Tongue (tissue), 2 donors: ENCODE measurements around the gene MAB21L4. TPM values are rescaled to one million over a fixed set of nuclear protein-coding genes. Genes with fewer than 3 reads are reported as not detected.

ENCODE experiments used
- DNase-seq: peaks from one replicate; pipeline ENCODE4 v3.0.0-alpha.2; 2015
- total RNA-seq: library from RNA; depleted of rRNA; stranded (reverse); fragments of >200 nt; gene quantifications from one replicate; pipeline ENCODE4 v1.2.3, GENCODE V29; 2014

MAB21L4 gene
- total RNA-seq, 1 donor from 2014 or later = 23.0 TPM

GRCh38 chr2:240876475-240877251 is 19.3 kb downstream of the MAB21L4 start:
- no peak for DNase-seq

GRCh38 chr2:240876035-240876474 is 19.9 kb downstream of the MAB21L4 start:
- no peak for DNase-seq

DNA sequence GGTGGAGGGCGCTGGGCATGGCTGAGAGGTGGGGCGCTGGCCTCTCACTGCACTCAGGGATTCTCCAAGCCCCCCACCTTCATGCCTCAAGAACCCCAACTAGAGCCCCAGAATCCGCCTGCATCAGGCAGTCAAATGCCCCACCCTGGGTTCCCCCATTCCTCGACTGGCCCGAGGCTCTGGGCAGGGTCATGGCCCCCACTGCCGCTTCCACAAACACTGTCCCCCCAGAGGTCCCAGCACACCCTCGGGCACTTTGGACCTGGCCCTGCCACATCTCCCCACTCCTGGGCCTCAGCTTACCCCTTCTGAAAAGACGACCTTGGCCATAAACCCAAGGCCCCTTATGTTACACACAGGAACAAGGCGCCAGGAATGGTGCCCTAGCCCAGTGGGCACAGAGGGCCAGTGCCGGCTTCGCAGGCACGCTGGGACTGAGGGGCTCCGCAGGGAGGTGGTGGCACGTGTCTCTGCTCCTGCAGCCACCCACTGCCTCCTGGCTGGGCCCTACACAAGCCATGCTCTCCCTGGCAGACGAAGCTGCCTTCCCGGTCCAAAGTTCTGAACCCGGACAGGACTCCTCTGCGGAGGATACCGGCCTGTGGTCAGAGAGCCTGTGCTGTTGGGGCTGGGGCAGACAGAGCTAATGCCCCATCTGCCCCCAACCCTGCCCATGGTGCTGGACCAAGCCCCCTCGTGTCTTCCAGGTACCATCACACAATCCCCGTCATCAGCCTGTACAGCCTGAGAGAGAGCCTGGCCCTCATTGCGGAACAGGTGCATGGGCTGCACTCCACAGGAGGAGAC is 20.5 kb downstream of the MAB21L4 start:
- no peak for DNase-seq

DNA sequence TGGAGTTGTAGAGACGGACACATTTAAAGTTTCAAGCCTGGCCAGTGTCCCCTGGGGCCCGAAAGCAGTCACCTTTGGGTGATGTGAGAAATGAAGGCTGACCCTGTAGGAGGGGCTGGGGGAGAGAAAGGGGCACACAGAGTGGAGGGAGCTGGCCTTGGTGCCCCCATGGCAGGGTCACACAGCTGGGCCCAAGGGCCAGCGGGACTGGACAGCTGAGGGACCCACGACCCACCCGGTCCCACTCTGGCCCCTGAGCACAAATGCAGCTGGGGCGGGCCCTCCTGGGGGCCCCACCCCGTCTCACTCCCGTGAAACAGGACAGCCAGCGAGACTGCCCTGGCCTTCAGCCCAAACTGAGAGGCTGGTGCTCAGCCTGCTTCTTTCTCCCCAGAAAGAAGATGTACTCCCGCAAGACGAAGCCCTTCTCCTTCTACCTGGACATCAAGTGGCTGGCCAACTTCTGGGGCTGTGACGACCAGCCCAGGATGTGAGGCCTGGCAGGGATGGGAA is 21.2 kb downstream of the MAB21L4 start:
- no peak for DNase-seq

DNA sequence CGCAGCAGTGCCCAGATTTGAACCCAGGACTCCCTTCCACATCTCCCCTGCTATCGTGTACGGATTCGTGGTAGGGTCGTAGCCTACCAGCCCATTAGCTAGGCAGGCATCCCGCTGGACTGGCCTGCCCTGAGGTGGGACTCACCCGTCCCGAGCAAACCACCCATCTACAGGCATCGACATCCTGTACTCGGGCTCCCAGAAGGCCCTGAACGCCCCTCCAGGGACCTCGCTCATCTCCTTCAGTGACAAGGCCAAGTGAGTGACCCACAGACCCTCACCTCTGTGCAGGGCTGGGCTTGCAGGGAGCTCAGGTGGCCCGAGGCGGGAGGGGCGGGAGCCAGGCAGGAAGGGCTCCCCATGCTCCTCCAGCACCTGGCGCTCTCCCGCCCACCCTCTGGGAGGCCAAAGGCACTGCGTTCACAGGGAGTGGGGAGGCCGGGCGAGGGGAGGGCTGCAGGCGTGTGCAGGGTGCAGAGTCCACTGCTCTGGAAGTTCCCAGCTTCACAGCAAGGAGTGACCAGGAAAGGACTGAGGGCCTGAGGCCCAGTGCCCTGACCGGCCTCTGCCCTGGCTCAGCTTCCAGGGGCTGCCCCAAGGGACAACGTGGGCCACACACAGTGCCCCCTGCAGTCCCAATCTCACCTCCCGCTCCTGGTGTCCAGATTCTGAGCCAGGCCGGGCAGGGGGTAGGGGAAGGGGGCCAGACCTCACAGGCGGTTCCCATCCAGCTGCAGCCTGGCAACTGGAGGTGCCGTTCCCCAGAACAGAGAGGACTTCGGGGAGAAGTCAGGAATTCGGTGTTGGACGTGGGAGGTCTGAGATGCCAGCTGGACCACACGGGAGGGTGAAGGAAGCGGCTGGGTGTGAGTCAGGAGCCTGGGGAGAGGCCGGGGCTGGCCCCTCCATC is 21.9 kb downstream of the MAB21L4 start:
- DNase-seq = no peak

GRCh38 chr2:240873098-240873788 is 22.7 kb downstream of the MAB21L4 start:
- DNase-seq = no peak

- DNase-seq = no peak
These were observed 23.4 kb downstream of the MAB21L4 start for GRCh38 chr2:240872317-240873097.

GRCh38 chr2:240871071-240871958 is 24.6 kb downstream of the MAB21L4 start:
- DNase-seq = no peak

GRCh38 chr2:240869956-240870875 is 25.7 kb downstream of the MAB21L4 start:
- DNase-seq = no peak

DNA sequence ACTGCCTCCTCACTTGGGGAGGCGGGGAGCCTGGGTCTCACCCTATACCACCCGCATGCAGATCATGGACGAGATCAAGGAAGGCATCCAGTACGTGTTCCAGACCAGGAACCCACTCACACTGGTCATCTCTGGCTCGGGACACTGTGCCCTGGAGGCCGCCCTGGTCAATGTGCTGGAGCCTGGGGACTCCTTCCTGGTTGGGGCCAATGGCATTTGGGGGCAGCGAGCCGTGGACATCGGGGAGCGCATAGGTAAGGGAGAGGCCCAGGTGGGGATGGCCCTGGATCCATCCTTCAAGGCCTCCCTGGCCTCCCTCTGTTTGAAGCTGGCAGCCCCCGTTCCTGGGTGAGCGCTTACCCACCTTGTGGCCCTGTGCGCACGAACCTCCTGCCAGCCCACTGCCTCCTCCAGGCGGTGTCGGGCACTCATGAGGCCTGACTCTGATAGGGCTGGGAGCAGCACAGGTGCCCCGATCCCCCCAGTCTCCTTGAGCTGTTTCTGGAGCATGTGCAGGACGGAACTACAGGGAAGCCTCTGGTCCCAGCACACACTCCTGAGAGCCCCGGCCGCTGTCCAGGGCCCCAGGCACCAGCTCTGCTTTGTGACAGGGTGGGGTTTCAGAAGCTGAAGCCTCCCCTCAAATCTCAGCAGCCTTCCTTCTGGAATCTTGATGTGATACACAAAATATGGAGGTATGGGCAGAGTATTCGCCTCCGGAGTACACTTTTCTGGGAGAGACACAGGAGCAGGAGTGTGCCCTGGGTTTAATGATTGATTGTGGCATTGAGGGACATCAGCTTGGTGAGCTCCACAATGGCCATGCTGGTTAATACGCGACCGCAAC is 26.6 kb downstream of the MAB21L4 start:
- DNase-seq = no peak

DNA sequence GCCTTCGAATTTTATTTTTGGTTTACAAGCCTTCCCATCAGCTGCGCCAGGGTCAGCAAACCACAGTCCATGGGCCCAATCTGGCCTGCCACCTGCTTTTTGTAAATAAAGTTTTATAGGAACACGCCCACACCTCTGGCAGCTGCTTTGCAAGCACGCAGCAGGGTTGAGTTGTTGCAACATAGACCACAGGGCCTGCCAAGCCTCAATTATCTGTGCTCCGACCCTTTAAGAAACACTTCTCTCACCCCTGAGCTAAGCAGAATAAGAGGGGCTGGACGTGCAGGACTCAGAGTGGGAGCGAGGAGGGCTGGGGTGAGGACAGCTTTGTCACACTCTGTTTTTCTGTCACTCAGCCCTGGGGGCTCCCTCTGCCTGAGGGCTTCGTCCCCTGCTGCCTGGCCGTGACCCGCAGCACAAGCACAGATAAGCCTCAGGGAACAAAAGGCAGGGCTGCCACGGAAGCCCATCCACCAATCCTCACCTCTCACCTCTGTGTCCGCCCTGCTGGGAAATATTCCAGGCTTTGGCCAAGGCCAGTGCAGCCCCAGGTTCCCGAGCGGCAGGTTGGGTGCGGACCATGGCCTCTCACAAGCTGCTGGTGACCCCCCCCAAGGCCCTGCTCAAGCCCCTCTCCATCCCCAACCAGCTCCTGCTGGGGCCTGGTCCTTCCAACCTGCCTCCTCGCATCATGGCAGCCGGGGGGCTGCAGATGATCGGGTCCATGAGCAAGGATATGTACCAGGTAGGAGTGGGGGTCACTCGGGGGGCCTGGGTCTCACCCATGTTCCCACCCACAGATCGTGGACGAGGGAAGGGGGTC is 27.5 kb downstream of the MAB21L4 start, which contains the start of gene AGXT:
Gene AGXT, plus strand, starts transcription at position 539 of the 823 bp plus-strand sequence. Its CDS starts 42 bp downstream, at position 581.
- DNase-seq = no peak

DNA sequence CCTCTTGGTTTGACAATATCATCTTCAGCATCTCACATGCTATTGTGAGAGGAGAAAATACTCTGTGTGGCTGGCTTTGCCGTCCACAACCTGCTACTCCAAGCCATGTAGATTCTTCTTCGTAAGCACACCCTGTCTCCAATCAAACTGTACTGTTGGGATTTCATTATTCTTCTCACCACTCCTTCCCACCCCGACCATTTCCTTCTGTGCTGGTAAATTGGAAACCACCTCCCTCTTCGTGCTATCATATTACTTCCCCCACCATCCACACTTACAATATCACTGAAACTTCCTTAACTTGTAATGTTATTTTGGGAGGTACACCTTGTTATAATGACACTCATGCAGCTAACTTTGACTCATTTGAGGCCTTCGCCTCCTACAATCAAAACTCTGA is 30.6 kb downstream of the MAB21L4 start:
- DNase-seq = no peak

DNA sequence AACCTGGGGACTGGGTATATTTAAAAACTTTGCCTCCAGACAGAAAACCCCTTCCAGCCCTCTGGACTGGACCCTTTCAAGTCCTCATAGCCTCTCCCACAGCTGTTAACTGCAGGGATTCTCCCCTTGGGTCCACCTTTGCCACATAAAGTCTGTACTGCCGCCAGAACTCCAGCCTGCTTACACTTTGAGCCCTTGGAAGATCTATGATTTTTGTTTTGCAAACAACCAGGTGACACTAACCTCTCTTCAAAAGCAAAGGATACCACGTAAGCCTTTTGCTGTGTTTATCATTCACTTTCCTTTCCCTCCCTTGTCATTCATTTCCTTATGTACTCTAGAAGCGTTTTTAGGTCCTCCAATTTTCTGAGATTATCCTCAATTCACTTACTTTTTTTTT is 31.5 kb downstream of the MAB21L4 start:
- no peak for DNase-seq

DNA sequence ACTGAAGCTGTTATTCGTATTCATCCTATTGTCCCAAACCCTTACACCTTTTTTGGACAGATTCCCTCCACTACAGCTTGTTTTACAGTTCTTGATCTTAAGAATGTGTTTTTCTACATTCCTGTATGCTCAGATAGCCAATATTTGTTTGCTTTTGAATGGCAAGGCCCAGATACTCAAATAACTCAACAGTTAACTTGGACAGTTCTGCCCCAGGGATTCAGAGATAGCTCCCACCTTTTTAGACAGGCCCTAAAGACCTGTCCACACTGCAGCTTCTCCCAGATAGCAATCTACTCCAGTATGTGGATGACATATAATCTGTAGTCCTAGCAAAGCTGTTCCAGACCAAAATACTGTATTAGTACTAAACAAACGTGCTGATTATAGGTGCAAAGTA is 34.4 kb downstream of the MAB21L4 start:
- no peak for DNase-seq

DNA sequence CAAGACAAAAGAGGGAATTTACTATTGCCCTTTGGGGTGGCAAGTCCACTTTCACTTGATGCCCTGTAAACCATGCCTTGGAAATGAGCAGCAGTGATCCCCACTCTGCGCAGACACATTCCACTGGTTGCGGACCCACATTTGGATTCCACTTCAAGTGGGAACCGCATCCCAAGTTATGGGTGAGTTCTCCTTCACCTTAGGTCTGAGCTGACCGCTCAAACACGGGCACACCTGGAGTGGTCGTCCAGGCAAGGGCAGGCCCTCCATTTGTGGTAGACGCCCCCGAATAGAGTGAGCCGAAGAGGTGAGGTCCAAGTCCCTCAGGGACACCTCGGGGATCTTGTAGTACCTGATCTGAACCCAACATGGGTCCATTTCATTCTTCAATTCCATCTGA is 37.1 kb downstream of the MAB21L4 start:
- no peak for DNase-seq

GRCh38 chr2:240858321-240858720 is 37.6 kb downstream of the MAB21L4 start:
- no peak for DNase-seq
